Stimulated activated memory B cell treated with anti-CD40 and anti-IgM and Interleukin-4, amounts not matched to agents 10 μg/mL and 1 μg/mL and 100 μg/mL, for 72 hours (primary cell): Measurements from ENCODE around the gene DGKD.

Experiments
- ATAC-seq: fragments of 150-1000 bp; cut with Tn5 transposase; 2 replicates; pipeline ENCODE4 v1.10.0; 2021
- H3K27ac Mint-ChIP-seq: one replicate; pipeline ENCODE4 v1.8.0; 2022; ENCODE audit warnings: mild to moderate bottlenecking, mixed read lengths
- H3K27me3 Mint-ChIP-seq: one replicate; pipeline ENCODE4 v1.8.0; 2022; ENCODE audit warnings: mixed read lengths
- H3K36me3 Mint-ChIP-seq: one replicate; pipeline ENCODE4 v1.8.0; 2022; ENCODE audit warnings: mixed read lengths
- H3K4me1 Mint-ChIP-seq: one replicate; pipeline ENCODE4 v1.8.0; 2022; ENCODE audit warnings: mixed read lengths
- H3K4me3 Mint-ChIP-seq: one replicate; pipeline ENCODE4 v1.8.0; 2022; ENCODE audit warnings: mild to moderate bottlenecking, moderate library complexity, mixed read lengths
- H3K9me3 Mint-ChIP-seq: one replicate; pipeline ENCODE4 v1.8.0; 2022; ENCODE audit warnings: mixed read lengths

DGKD gene

DNA sequence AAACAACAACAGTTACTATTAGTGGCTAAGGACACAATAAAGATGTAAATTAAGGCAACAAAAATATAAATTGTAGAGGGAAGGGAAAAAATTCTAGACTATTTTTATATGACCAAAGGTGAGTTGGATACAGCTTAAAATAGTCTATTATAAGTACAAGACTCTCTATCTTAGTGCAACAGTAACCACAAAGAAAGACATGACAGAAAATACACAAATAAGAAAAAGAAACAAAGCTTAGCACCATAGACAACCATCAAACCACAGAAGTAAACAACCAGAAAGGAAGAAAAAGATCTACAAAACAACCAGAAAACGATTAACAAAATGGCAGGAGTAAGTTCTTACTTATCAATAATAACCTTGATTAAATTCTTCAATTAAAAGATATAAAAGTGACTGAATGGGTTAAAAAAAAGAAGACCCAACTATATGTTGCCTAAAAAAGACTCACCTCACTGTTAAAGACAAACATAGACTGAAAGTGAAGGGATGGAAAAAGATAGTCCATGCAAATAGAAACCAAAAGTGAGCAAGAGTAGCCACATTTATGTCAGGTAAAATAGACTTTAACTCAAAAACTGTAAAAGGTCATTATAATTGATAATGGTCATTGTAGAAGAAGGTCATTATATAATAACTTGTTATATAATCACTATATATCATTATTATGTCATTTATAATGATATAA lies 149.8 kb downstream of the DGKD start:
- no peak for ATAC-seq
- Mint-ChIP-seq H3K4me3 (no peak overlapping the region), H3K4me1 (peaks cover 17% of the 10 kb centered on the region), H3K27ac (peak overlapping the region; percentile 13), H3K9me3 (peaks cover 35% of the 10 kb centered on the region), H3K27me3 (no peaks in the 10 kb centered on the region), H3K36me3 (peaks cover 73% of the 10 kb centered on the region)

DNA sequence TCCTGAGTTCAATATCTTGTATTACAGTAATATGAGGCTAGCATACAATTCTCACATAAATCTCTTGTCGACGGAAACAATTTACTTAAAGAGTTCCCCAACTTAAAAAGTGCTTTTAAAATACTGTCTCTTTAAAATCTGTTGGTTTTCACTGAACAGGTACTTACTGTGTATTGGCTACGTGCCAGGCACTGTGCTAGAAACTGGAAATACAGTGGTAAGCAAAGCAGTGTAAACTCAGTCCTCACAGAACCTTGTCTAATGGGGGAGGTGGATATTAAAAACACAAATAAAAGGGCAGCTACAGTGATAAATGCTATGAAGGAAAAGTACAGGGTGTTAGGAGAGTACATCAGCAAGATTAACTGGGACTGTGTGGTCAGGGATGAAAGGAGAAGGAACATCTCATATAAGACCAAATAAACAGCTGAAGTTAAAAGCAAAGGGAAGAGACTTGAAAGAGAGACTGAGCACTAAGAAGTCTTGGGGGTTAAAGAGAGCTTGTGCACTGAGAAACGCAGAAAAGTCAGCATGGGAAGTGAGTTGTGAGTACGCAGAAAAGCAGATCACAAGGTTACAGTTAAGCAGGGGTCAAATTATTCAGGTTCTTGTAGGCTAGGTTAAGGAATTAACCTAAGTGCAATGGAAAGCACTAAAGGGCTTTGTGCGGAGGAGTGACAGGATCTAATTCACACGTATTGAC lies 159.8 kb downstream of the DGKD start:
- H3K4me1 Mint-ChIP-seq = peaks cover 43% of the 10 kb centered on the region
- H3K36me3 Mint-ChIP-seq = peaks cover 47% of the 10 kb centered on the region
- H3K27me3 Mint-ChIP-seq = no peaks in the 10 kb centered on the region
- no peak overlapping the region for H3K4me3 Mint-ChIP-seq
- peak overlapping the region; percentile 66 for H3K27ac Mint-ChIP-seq
- H3K9me3 Mint-ChIP-seq = no peaks in the 10 kb centered on the region
- ATAC-seq = peak; percentile 66

DNA sequence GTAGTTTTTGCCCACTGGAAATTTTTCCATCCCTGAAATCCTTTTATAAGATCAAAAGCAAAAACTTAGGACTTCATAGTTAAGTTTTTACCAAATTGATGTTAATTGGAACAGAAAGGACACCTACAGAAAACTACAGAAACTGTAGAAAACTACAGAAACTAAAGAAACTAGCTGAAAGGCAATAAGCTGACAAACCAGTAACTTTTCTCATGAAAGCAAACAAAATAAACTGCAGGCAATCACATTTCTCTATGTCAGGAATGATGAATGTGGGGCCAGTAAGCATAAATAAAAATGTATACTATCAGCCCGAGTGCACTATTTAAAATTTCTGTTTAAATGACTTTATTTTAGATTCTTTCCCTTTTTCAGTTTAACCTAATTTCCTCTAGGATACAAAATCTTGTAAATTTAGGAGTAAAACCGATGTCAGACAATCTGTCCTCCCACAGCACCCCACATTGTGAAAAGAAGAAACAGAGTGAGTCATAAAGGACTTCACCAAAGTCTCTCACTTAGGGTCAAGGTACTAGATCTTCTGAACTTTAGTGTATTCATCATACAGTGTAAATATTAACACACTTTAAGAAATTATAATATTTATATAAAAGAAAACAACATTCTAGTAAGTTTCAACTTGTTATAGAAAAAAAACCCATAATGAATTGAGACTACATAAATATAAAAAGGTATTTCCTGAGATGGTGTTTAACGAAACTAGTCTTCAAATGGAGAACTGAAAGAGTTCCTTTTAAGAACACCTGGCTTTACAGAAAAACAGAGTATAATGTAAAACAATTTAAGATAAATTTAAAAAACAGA lies 165.7 kb downstream of the DGKD start:
- H3K27ac Mint-ChIP-seq = peak overlapping the region; percentile 88
- H3K36me3 Mint-ChIP-seq = peaks cover 67% of the 10 kb centered on the region
- peaks cover 32% of the 10 kb centered on the region for H3K4me1 Mint-ChIP-seq
- H3K27me3 Mint-ChIP-seq = no peaks in the 10 kb centered on the region
- H3K4me3 Mint-ChIP-seq = peak overlapping the region; percentile 55
- ATAC-seq = peak; percentile 81
- H3K9me3 Mint-ChIP-seq = no peaks in the 10 kb centered on the region
